ENCODE results near the gene SERINC3. TPM values are rescaled to one million over a fixed set of nuclear protein-coding genes. Genes with fewer than 3 reads are reported as not detected.
A peak's percentile ranks its signal among the peaks of the same experiment; 100 is the strongest.

SERINC3 gene
- total RNA-seq, 4 donors from 2014 or later = 119 to 140 (median 131) TPM

GRCh38 chr20:44544263-44544662, 22.4 kb upstream of the SERINC3 start:
- H3K27me3 ChIP-seq = no peaks in the 10 kb centered on the region
- H3K4me3 ChIP-seq = no peak overlapping the region
- 38 to 49% methylated on average over 4 to 5 of the region's 5 CpGs for WGBS, 2 donors (ENCODE audit: low coverage in 1 of 2)
- H3K9me3 ChIP-seq = no peaks in the 10 kb centered on the region
- H3K36me3 ChIP-seq = no peaks in the 10 kb centered on the region
- peaks cover 9 to 82% (median 23%) of the 10 kb centered on the region in 3 donors for H3K4me1 ChIP-seq
- ATAC-seq = no peak
- peak overlapping the region; percentile 18 to 92 (median 78) for H3K27ac ChIP-seq
- no peak for TF ChIP-seq POLR2A (IDR thresholded peaks at IDR 0.05)
- TF ChIP-seq, protein P1, sequence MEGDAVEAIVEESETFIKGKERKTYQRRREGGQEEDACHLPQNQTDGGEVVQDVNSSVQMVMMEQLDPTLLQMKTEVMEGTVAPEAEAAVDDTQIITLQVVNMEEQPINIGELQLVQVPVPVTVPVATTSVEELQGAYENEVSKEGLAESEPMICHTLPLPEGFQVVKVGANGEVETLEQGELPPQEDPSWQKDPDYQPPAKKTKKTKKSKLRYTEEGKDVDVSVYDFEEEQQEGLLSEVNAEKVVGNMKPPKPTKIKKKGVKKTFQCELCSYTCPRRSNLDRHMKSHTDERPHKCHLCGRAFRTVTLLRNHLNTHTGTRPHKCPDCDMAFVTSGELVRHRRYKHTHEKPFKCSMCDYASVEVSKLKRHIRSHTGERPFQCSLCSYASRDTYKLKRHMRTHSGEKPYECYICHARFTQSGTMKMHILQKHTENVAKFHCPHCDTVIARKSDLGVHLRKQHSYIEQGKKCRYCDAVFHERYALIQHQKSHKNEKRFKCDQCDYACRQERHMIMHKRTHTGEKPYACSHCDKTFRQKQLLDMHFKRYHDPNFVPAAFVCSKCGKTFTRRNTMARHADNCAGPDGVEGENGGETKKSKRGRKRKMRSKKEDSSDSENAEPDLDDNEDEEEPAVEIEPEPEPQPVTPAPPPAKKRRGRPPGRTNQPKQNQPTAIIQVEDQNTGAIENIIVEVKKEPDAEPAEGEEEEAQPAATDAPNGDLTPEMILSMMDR (IDR thresholded peaks at IDR 0.05) = no peak
- no peak for TF ChIP-seq EP300 (IDR thresholded peaks at IDR 0.05)
- TF ChIP-seq POLR2AphosphoS5 (IDR thresholded peaks at IDR 0.05) = no peak

DNA sequence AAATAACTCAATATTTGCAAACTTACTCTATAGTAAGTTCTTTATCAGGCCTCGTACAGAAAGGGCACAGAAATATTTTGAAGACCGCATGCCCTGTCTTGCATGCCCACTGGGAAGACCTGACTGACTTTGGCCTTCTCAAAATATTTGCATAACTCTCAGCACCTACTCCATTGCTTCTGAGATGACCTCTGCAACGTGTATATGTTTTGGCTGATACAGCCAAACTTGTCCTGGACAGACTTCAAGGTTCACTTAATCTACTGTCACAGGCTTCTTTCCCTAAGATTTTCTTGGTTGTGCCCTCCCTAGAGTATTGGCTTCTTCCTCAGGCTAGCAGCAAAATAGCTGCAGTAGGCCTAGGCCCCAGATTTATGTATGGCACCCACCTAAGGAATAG, 21.5 kb upstream of the SERINC3 start:
- no peak overlapping the region for H3K4me3 ChIP-seq
- H3K27ac ChIP-seq = peak overlapping the region; percentile 18 to 92 (median 76)
- H3K27me3 ChIP-seq = no peaks in the 10 kb centered on the region
- H3K9me3 ChIP-seq = no peaks in the 10 kb centered on the region
- H3K36me3 ChIP-seq = no peaks in the 10 kb centered on the region
- 21 to 54% methylated on average over 2 to 3 of the region's 3 CpGs for WGBS, 2 donors (ENCODE audit: low coverage in 1 of 2)
- TF ChIP-seq POLR2AphosphoS5 (IDR thresholded peaks at IDR 0.05) (no peak), EP300 (IDR thresholded peaks at IDR 0.05) (no peak), POLR2A (IDR thresholded peaks at IDR 0.05) (no peak)
- TF ChIP-seq, protein P1 (IDR thresholded peaks at IDR 0.05) = no peak
- ATAC-seq = no peak
- H3K4me1 ChIP-seq = peaks cover 7 to 82% (median 23%) of the 10 kb centered on the region in 3 donors

DNA sequence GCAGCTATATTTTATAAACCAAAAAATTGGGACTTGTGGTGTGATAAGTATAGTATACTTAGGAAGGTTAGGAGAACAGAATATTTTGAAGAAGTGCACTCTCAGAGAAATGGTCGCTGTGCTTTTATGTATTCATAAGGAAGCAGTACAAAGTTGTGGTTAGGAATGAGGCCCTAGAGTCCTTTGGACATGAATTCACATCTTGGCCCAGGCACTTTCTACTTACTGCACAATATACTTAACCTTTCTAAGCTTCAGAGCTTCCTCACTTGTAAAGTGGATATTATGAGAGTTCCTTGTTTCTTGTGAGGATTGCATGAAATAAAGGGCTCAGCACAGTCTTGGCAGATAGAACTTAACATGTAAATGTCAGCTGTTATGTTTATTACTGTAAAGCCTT, 21.0 kb upstream of the SERINC3 start:
- H3K4me1 ChIP-seq = peaks cover 2 to 82% (median 20%) of the 10 kb centered on the region in 3 donors
- H3K27ac ChIP-seq = peak overlapping the region; percentile 74 to 92 (median 86)
- WGBS, 2 donors (ENCODE audit: low coverage in 1 of 2) = 29 to 70% methylated on average over 1 of the region's 1 CpG
- ATAC-seq = no peak
- no peak overlapping the region for H3K4me3 ChIP-seq
- no peaks in the 10 kb centered on the region for H3K36me3 ChIP-seq
- no peaks in the 10 kb centered on the region for H3K27me3 ChIP-seq
- TF ChIP-seq EP300 (IDR thresholded peaks at IDR 0.05) (no peak), POLR2AphosphoS5 (IDR thresholded peaks at IDR 0.05) (no peak), POLR2A (IDR thresholded peaks at IDR 0.05) (no peak)
- TF ChIP-seq, protein P1 (IDR thresholded peaks at IDR 0.05) = no peak
- no peaks in the 10 kb centered on the region for H3K9me3 ChIP-seq

DNA sequence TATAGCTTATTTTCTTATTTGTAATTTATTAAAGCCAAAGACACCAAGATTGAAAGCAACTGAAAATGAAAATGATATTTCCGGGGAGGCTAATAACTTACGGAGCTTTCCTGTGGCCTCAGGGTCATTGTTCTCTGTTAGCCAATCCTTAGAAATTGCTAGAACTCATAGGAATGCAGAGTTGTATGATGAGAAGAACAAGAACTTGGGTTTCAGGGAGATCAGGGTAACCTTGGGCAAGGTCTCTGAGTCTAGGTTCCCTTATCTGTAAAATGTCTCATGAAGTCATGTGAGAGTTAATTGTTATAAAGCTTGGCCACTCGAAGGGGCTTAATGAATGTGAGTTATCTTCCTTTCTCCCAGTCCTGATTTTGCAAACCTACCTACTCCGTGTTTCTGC, 20.1 kb upstream of the SERINC3 start:
- H3K4me3 ChIP-seq = no peak overlapping the region
- WGBS, 2 donors (ENCODE audit: low coverage in 1 of 2) = 29 to 38% methylated on average over 4 of the region's 4 CpGs
- H3K4me1 ChIP-seq = peaks cover 0 to 83% (median 18%) of the 10 kb centered on the region in 3 donors
- peak overlapping the region; percentile 81 to 92 (median 86) for H3K27ac ChIP-seq
- H3K27me3 ChIP-seq = no peaks in the 10 kb centered on the region
- no peaks in the 10 kb centered on the region for H3K36me3 ChIP-seq
- ATAC-seq = no peak
- TF ChIP-seq POLR2A (IDR thresholded peaks at IDR 0.05) (no peak), POLR2AphosphoS5 (IDR thresholded peaks at IDR 0.05) (no peak), EP300 (IDR thresholded peaks at IDR 0.05) (no peak)
- TF ChIP-seq, protein P1 (IDR thresholded peaks at IDR 0.05) = no peak
- H3K9me3 ChIP-seq = no peaks in the 10 kb centered on the region

GRCh38 chr20:44540834-44541233, 19.0 kb upstream of the SERINC3 start:
- no peak overlapping the region for H3K4me3 ChIP-seq
- H3K27me3 ChIP-seq = no peaks in the 10 kb centered on the region
- no peaks in the 10 kb centered on the region for H3K36me3 ChIP-seq
- no peaks in the 10 kb centered on the region for H3K9me3 ChIP-seq
- WGBS, 2 donors (ENCODE audit: low coverage in 1 of 2) = 55 to 56% methylated on average over 6 of the region's 6 CpGs
- ATAC-seq = no peak
- H3K4me1 ChIP-seq = peaks cover 0 to 84% (median 18%) of the 10 kb centered on the region in 3 donors
- H3K27ac ChIP-seq = peak overlapping the region; percentile 79 to 92 (median 86)
- TF ChIP-seq POLR2A (IDR thresholded peaks at IDR 0.05) (no peak), POLR2AphosphoS5 (IDR thresholded peaks at IDR 0.05) (no peak), EP300 (IDR thresholded peaks at IDR 0.05) (no peak)
- TF ChIP-seq, protein P1 (IDR thresholded peaks at IDR 0.05) = no peak

Data from gastroesophageal sphincter (tissue), 4 donors.